Gastrocnemius medialis (tissue), 4 donors: ENCODE data around the gene DNAJC7.

Experiments used
- CTCF ChIP-seq, 5 experiments: fragments of 450-650 bp in 3 of 5; fragments of 200-600 bp in 2 of 5; sonication (generic) in 2 of 5; IDR thresholded peaks in 4 of 5; conservative IDR thresholded peaks in 1 of 5; 1 replicate in 4 of 5; 2 replicates in 1 of 5; pipeline ENCODE4 v1.5.1; 2016 to 2019; ENCODE audit warnings: antibody characterized with exemption in 5 of 5, mild to moderate bottlenecking in 3 of 5, moderate library complexity in 3 of 5
- POLR2A ChIP-seq, 2 donors: fragments of 450-650 bp; IDR thresholded peaks; one replicate each; pipeline ENCODE4 v1.6.1; 2017; ENCODE audit warnings: antibody characterized with exemption in 2 of 2, mild to moderate bottlenecking in 2 of 2, moderate library complexity in 2 of 2

- TF ChIP-seq CTCF (IDR thresholded peaks at IDR 0.05 in 4 of 5, conservative IDR thresholded peaks at IDR 0.05 in 1 of 5), result no peak
- no peak for TF ChIP-seq POLR2A (IDR thresholded peaks at IDR 0.05)
Measured at GRCh38 chr17:42027961-42028790, 10.9 kb upstream of the DNAJC7 start.
